Measurements from ENCODE around the gene CAPN2.

Gene CAPN2

GRCh38 chr1:223820971-223821370 lies 108.6 kb downstream of the CAPN2 start:
- no peak for TF ChIP-seq CTCF (conservative IDR thresholded peaks at IDR 0.05; ENCODE audit: low read length)
- H3K4me3 ChIP-seq (ENCODE audit: low read length): peak overlapping the region; percentile 13
- DNase-seq (ENCODE audit: low read depth): peak; percentile 31

GRCh38 chr1:223824287-223824686 lies 111.9 kb downstream of the CAPN2 start:
- no peak for TF ChIP-seq CTCF (conservative IDR thresholded peaks at IDR 0.05; ENCODE audit: low read length)
- DNase-seq (ENCODE audit: low read depth): no peak
- no peak overlapping the region for H3K4me3 ChIP-seq (ENCODE audit: low read length)

GRCh38 chr1:223824712-223825111 lies 112.4 kb downstream of the CAPN2 start:
- DNase-seq (ENCODE audit: low read depth): no peak
- no peak for TF ChIP-seq CTCF (conservative IDR thresholded peaks at IDR 0.05; ENCODE audit: low read length)
- H3K4me3 ChIP-seq (ENCODE audit: low read length): no peak overlapping the region
